ENCODE results near the gene PCCA. TPM values are rescaled to one million over a fixed set of nuclear protein-coding genes. Genes with fewer than 3 reads are reported as not detected.

PCCA gene
- total RNA-seq, 1 donor from 2014 or later, result 3.6 TPM

DNA sequence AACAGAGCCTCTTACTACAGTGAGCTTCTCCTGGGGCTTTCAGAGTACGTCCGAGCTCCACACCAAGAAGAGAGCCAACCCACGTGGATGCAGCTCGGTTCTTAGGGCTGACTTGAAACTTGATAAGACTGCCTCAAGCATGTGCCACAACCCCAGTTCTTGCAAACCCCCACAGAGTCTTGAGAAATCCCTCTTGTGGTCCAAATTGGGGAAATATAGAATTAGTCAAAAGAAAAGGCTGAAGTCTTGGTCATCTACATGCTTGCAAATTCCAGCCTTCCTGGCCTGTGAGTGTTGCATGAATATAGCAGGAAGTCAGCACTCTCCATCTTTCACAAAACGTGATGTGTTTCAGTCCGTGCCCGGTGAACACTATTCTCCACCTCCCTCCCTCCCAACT lies 404.5 kb downstream of the PCCA start:
- H3K4me1 ChIP-seq, result no peaks in the 10 kb centered on the region
- no peak for DNase-seq (ENCODE audit: low spot score in 2 of 2)
- intact Hi-C loops (cut with DNase I), result no loop called here
- TF ChIP-seq CTCF (IDR thresholded peaks at IDR 0.05), result no peak
- no peak overlapping the region for H3K4me3 ChIP-seq
- H3K9me3 ChIP-seq, result no peaks in the 10 kb centered on the region
- H3K27ac ChIP-seq, result no peak overlapping the region
- H3K36me3 ChIP-seq, result no peaks in the 10 kb centered on the region
- H3K27me3 ChIP-seq, result no peaks in the 10 kb centered on the region

DNA sequence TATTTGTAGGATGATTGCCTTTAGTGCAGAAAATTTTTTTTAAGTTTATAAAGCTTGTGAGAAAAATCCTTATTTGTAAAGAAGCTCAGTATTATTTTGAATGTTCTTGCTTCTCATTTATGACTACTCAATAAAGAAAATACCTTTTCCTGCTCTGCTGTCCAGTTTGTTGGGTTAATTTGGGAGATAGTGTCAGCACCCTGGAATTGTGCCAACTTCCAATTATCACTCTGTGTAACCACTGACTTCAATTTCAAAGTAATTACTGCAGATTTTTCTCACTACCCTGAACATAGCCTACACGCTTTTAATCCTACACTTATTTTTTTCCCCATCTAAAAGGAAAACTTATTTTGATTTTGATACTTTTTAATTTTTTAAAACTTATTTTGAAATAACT lies 406.6 kb downstream of the PCCA start:
- no peak overlapping the region for H3K27ac ChIP-seq
- DNase-seq (ENCODE audit: low spot score in 2 of 2), result no peak
- H3K9me3 ChIP-seq, result no peaks in the 10 kb centered on the region
- H3K4me3 ChIP-seq, result no peak overlapping the region
- no peak for TF ChIP-seq CTCF (IDR thresholded peaks at IDR 0.05)
- H3K36me3 ChIP-seq, result no peaks in the 10 kb centered on the region
- no peaks in the 10 kb centered on the region for H3K4me1 ChIP-seq
- intact Hi-C loops (cut with DNase I), result no loop called here
- H3K27me3 ChIP-seq, result no peaks in the 10 kb centered on the region

GRCh38 chr13:100497389-100497788 lies 408.5 kb downstream of the PCCA start:
- TF ChIP-seq CTCF (IDR thresholded peaks at IDR 0.05), result no peak
- Histone ChIP-seq H3K27ac (no peak overlapping the region), H3K36me3 (no peaks in the 10 kb centered on the region), H3K4me3 (no peak overlapping the region), H3K27me3 (no peaks in the 10 kb centered on the region), H3K4me1 (no peaks in the 10 kb centered on the region), H3K9me3 (no peaks in the 10 kb centered on the region)
- intact Hi-C loops (cut with DNase I), result no loop called here
- no peak for DNase-seq (ENCODE audit: low spot score in 2 of 2)

GRCh38 chr13:100502446-100502845 lies 413.6 kb downstream of the PCCA start:
- no peak for TF ChIP-seq CTCF (IDR thresholded peaks at IDR 0.05)

GRCh38 chr13:100503622-100504021 lies 414.7 kb downstream of the PCCA start:
- no peaks in the 10 kb centered on the region for H3K27me3 ChIP-seq
- no peak for DNase-seq (ENCODE audit: low spot score in 2 of 2)

More at GRCh38 chr13:100502446-100502845, 413.6 kb downstream of the PCCA start:
- no peaks in the 10 kb centered on the region for H3K9me3 ChIP-seq
- H3K36me3 ChIP-seq, result no peaks in the 10 kb centered on the region
- DNase-seq (ENCODE audit: low spot score in 2 of 2), result no peak
- H3K27me3 ChIP-seq, result no peaks in the 10 kb centered on the region
- no peak overlapping the region for H3K4me3 ChIP-seq
- H3K27ac ChIP-seq, result no peak overlapping the region
- intact Hi-C loops (cut with DNase I), result no loop called here
- no peaks in the 10 kb centered on the region for H3K4me1 ChIP-seq

More at GRCh38 chr13:100503622-100504021, 414.7 kb downstream of the PCCA start:
- no peak for TF ChIP-seq CTCF (IDR thresholded peaks at IDR 0.05)
- Histone ChIP-seq H3K9me3 (no peaks in the 10 kb centered on the region), H3K4me1 (no peaks in the 10 kb centered on the region), H3K4me3 (no peak overlapping the region), H3K27ac (no peak overlapping the region), H3K36me3 (no peaks in the 10 kb centered on the region)
- intact Hi-C loops (cut with DNase I), result no loop called here
